Gastrocnemius medialis (tissue), 4 donors: ENCODE data around the gene SPG11. TPM values are rescaled to one million over a fixed set of nuclear protein-coding genes. Genes with fewer than 3 reads are reported as not detected.
A peak's percentile ranks its signal among the peaks of the same experiment; 100 is the strongest.

Experiments used
- ATAC-seq, 2 donors: fragments of 150-250 bp; one replicate each; pipeline ENCODE4 v1.9.1; 2016
- DNase-seq, 2 donors: peaks; one replicate each; pipeline ENCODE4 v3.0.0-alpha.2; 2019
- H3K27ac ChIP-seq, 4 donors: fragments of 200-600 bp; sonication (generic); 1 replicate in 1 of 4; 2 replicates in 3 of 4; pipeline ENCODE4 v1.5.1; 2016 to 2018; ENCODE audit warnings: mild to moderate bottlenecking in 2 of 4, moderate library complexity in 1 of 4
- H3K27me3 ChIP-seq, 3 donors: fragments of 200-600 bp; sonication (generic) in 2 of 3; 1 replicate in 1 of 3; 2 replicates in 2 of 3; pipeline versions ENCODE4 v1.5.1 to v1.6.0; 2016 to 2019; ENCODE audit warnings: mild to moderate bottlenecking in 1 of 3, moderate library complexity in 1 of 3
- H3K36me3 ChIP-seq, 2 donors: fragments of 200-600 bp; sonication (generic) in 1 of 2; one replicate each; pipeline ENCODE4 v1.5.1; 2017 to 2018
- H3K4me1 ChIP-seq, 2 donors: fragments of 200-600 bp; sonication (generic) in 1 of 2; one replicate each; pipeline ENCODE4 v1.5.1; 2016 to 2017; ENCODE audit warnings: mild to moderate bottlenecking in 2 of 2
- H3K4me3 ChIP-seq, 4 donors: fragments of 200-600 bp; sonication (generic) in 3 of 4; 1 replicate in 1 of 4; 2 replicates in 3 of 4; pipeline ENCODE4 v1.5.1; 2016 to 2019; ENCODE audit warnings: mild to moderate bottlenecking in 2 of 4
- H3K9me3 ChIP-seq, 3 donors: fragments of 200-600 bp; sonication (generic) in 2 of 3; 1 replicate in 1 of 3; 2 replicates in 2 of 3; pipeline ENCODE4 v1.5.1; 2016 to 2019
- CTCF ChIP-seq, 5 experiments: fragments of 450-650 bp in 3 of 5; fragments of 200-600 bp in 2 of 5; sonication (generic) in 2 of 5; IDR thresholded peaks in 4 of 5; conservative IDR thresholded peaks in 1 of 5; 1 replicate in 4 of 5; 2 replicates in 1 of 5; pipeline ENCODE4 v1.5.1; 2016 to 2019; ENCODE audit warnings: antibody characterized with exemption in 5 of 5, mild to moderate bottlenecking in 3 of 5, moderate library complexity in 3 of 5
- POLR2A ChIP-seq, 2 donors: fragments of 450-650 bp; IDR thresholded peaks; one replicate each; pipeline ENCODE4 v1.6.1; 2017; ENCODE audit warnings: antibody characterized with exemption in 2 of 2, mild to moderate bottlenecking in 2 of 2, moderate library complexity in 2 of 2
- in situ Hi-C, 4 donors: fragments of 200-750 bp; cut with MboI; loops; one replicate each; pipeline versions ENCODE4 v1.15.0 to v1.8.0; 2017; ENCODE audit warnings: low sequenced_read_pairs in 4 of 4
- intact Hi-C: fragments of 100-400 bp; cut with DNase I; formaldehyde crosslinking; loops from one replicate; pipeline ENCODE4 v1.15.1; 2023; ENCODE audit warnings: low total_unique reads
- total RNA-seq, 4 donors: library from RNA; depleted of rRNA; stranded (reverse); fragments of >200 nt; gene quantifications; one replicate each; pipeline versions ENCODE4 v1.1.0 to v1.2.3, GENCODE V29; 2016

SPG11 gene
- total RNA-seq, 4 donors from 2014 or later, result 32.8 to 51.7 (median 43.2) TPM

- in situ Hi-C loops, result no loop called here
- Histone ChIP-seq H3K27me3 (no peaks in the 10 kb centered on the region), H3K9me3 (no peaks in the 10 kb centered on the region), H3K4me1 (peaks cover 60 to 66% of the 10 kb centered on the region in 2 donors), H3K36me3 (no peaks in the 10 kb centered on the region), H3K4me3 (no peak overlapping the region), H3K27ac (peak overlapping the region; percentile 60 to 78 (median 66))
- DNase-seq, result no peak
- TF ChIP-seq POLR2A (IDR thresholded peaks at IDR 0.05) (no peak), CTCF (IDR thresholded peaks at IDR 0.05 in 4 of 5, conservative IDR thresholded peaks at IDR 0.05 in 1 of 5) (no peak)
- intact Hi-C loops, result loop anchor here (5.0 kb wide), 1 partner anchor 171 kb away; the partner anchor contains the start of genes B2M and PATL2
- no peak for ATAC-seq
Measured at GRCh38 chr15:44541282-44541958, 122.0 kb downstream of the SPG11 start.

- Histone ChIP-seq H3K36me3 (no peaks in the 10 kb centered on the region), H3K4me3 (peak overlapping the region; percentile 67 to 99 (median 89)), H3K4me1 (peaks cover 44 to 54% of the 10 kb centered on the region in 2 donors), H3K27me3 (no peaks in the 10 kb centered on the region), H3K9me3 (no peaks in the 10 kb centered on the region), H3K27ac (peak overlapping the region; percentile 90 to 99 (median 94))
- ATAC-seq (peak; percentile 20 to 24), DNase-seq (no peak)
- TF ChIP-seq POLR2A (IDR thresholded peaks at IDR 0.05) (no peak), CTCF (IDR thresholded peaks at IDR 0.05 in 4 of 5, conservative IDR thresholded peaks at IDR 0.05 in 1 of 5) (no peak)
- intact Hi-C loops (loop anchor here (1.0 to 10.0 kb wide), 7 partner anchors 110 to 1107 kb away; partner anchors contain the start of genes CTDSPL2, GOLM2, SERF2 and SPG11), in situ Hi-C loops (loop anchor here in 1 of 4 donors (10.0 kb wide), 1 partner anchor 113 kb away; the partner anchor contains the start of gene CTDSPL2)
Measured at GRCh38 chr15:44537735-44538240, 125.7 kb downstream of the SPG11 start.

GRCh38 chr15:44536962-44537734 lies 126.3 kb downstream of the SPG11 start, which contains the start of gene EIF3J:
Gene EIF3J, plus strand, starts transcription at chr15:44537147. Its CDS starts 48 bp downstream, at chr15:44537195.
- no peaks in the 10 kb centered on the region for H3K9me3 ChIP-seq
- no peaks in the 10 kb centered on the region for H3K27me3 ChIP-seq
- DNase-seq (peak; percentile 94 to 96), ATAC-seq (peak; percentile 88 to 90)
- in situ Hi-C loops (loop anchor here in 1 of 4 donors (10.0 kb wide), 1 partner anchor 112 kb away; the partner anchor contains the start of gene CTDSPL2), intact Hi-C loops (loop anchor here (1.0 to 10.0 kb wide), 7 partner anchors 110 to 1108 kb away; partner anchors contain the start of genes CTDSPL2, GOLM2, SERF2 and SPG11)
- peaks cover 38 to 48% of the 10 kb centered on the region in 2 donors for H3K4me1 ChIP-seq
- TF ChIP-seq POLR2A (IDR thresholded peaks at IDR 0.05) (peak; percentile 84 to 97), CTCF (IDR thresholded peaks at IDR 0.05 in 4 of 5, conservative IDR thresholded peaks at IDR 0.05 in 1 of 5) (no peak)
- H3K36me3 ChIP-seq, result no peaks in the 10 kb centered on the region
- H3K4me3 ChIP-seq, result peak within 1 kb of the TSS; percentile 67 to 99 (median 89)
- peak within 1 kb of the TSS; percentile 90 to 99 (median 94) for H3K27ac ChIP-seq

GRCh38 chr15:44536302-44536961 lies 127.0 kb downstream of the SPG11 start:
- ATAC-seq (peak; percentile 85 to 86), DNase-seq (peak; percentile 82 to 84)
- Histone ChIP-seq H3K27me3 (no peaks in the 10 kb centered on the region), H3K9me3 (no peaks in the 10 kb centered on the region), H3K4me1 (peaks cover 30 to 41% of the 10 kb centered on the region in 2 donors), H3K4me3 (peak overlapping the region; percentile 59 to 99 (median 74)), H3K27ac (peak overlapping the region; percentile 90 to 99 (median 94)), H3K36me3 (no peaks in the 10 kb centered on the region)
- TF ChIP-seq CTCF (IDR thresholded peaks at IDR 0.05 in 4 of 5, conservative IDR thresholded peaks at IDR 0.05 in 1 of 5) (peak in 4 of 5 experiments; percentile 35 to 63 (median 46)), POLR2A (IDR thresholded peaks at IDR 0.05) (peak; percentile 55 to 59)
- in situ Hi-C loops, result loop anchor here in 1 of 4 donors (10.0 kb wide), 1 partner anchor 112 kb away; the partner anchor contains the start of gene CTDSPL2
- intact Hi-C loops, result loop anchor here (2.0 to 10.0 kb wide), 6 partner anchors 126 to 1108 kb away; partner anchors contain the start of genes GOLM2, SERF2 and SPG11
